HepG2 (cell line): ENCODE measurements around the gene NECTIN2. TPM values are rescaled to one million over a fixed set of nuclear protein-coding genes. Genes with fewer than 3 reads are reported as not detected.
A peak's percentile ranks its signal among the peaks of the same experiment; 100 is the strongest.

Source experiments
- AFF4 ChIP-seq: sonication (generic); formaldehyde crosslinking; IDR thresholded peaks from 2 replicates; pipeline ENCODE4 v1.4.0; 2020; ENCODE audit warnings: missing genetic modification reagents
- ARHGAP35 ChIP-seq: sonication (generic); formaldehyde crosslinking; IDR thresholded peaks from 2 replicates; pipeline ENCODE4 v1.9.0; 2022; ENCODE audit warnings: mild to moderate bottlenecking, inconsistent platforms, moderate library complexity, missing genetic modification reagents, borderline replicate concordance
- CREM ChIP-seq, 2 experiments: sonication (generic) in 1 of 2; formaldehyde crosslinking in 1 of 2; IDR thresholded peaks; 2 replicates each; pipeline versions ENCODE4 v1.4.0 to v1.6.1; 2016 to 2020; ENCODE audit warnings: antibody characterized with exemption in 1 of 2, mild to moderate bottlenecking in 1 of 2, missing genetic modification reagents in 1 of 2
- HNRNPL ChIP-seq: fragments of 200-400 bp; formaldehyde crosslinking; IDR thresholded peaks from 2 replicates; pipeline ENCODE4 v1.6.1; 2017; ENCODE audit warnings: mild to moderate bottlenecking, low read depth, low read length
- ISL2 ChIP-seq: sonication (generic); formaldehyde crosslinking; IDR thresholded peaks from 2 replicates; pipeline ENCODE4 v1.5.0; 2020; ENCODE audit warnings: missing genetic modification reagents
- KAT8 ChIP-seq: IDR thresholded peaks from 2 replicates; pipeline ENCODE4 v1.6.1; 2016; ENCODE audit warnings: missing genetic modification reagents, missing compliant biosample characterization
- NCOA2 ChIP-seq: sonication (generic); formaldehyde crosslinking; IDR thresholded peaks from 2 replicates; pipeline ENCODE4 v1.8.0; 2022; ENCODE audit warnings: inconsistent platforms
- SP5 ChIP-seq: IDR thresholded peaks from 2 replicates; pipeline ENCODE4 v1.6.1; 2016; ENCODE audit warnings: low read depth, borderline replicate concordance
- THAP9 ChIP-seq: sonication (generic); formaldehyde crosslinking; IDR thresholded peaks from 2 replicates; pipeline ENCODE4; 2020; ENCODE audit warnings: missing genetic modification reagents, mild to moderate bottlenecking, borderline replicate concordance
- ZKSCAN8 ChIP-seq: IDR thresholded peaks from 2 replicates; pipeline ENCODE4 v1.6.1; 2016; ENCODE audit warnings: borderline replicate concordance, missing genetic modification reagents, missing compliant biosample characterization
- ZNF484 ChIP-seq: sonication (generic); formaldehyde crosslinking; IDR thresholded peaks from 2 replicates; pipeline ENCODE4 v1.5.1; 2020; ENCODE audit warnings: mild to moderate bottlenecking, low read depth, missing genetic modification reagents, borderline replicate concordance
- ZNF552 ChIP-seq: sonication (generic); formaldehyde crosslinking; IDR thresholded peaks from 2 replicates; pipeline ENCODE4 v1.9.0; 2022; ENCODE audit warnings: missing genetic modification reagents, mild to moderate bottlenecking, borderline replicate concordance
- ZNF883 ChIP-seq: sonication (generic); formaldehyde crosslinking; IDR thresholded peaks from 2 replicates; pipeline ENCODE4 v1.5.1; 2020; ENCODE audit warnings: mild to moderate bottlenecking, missing genetic modification reagents; ENCODE audit errors: not compliant biosample characterization
- polyA plus RNA-seq, 8 experiments: library from polyadenylated mRNA; depleted of rRNA in 3 of 8; stranded (reverse) in 7 of 8; unstranded in 1 of 8; fragments of >200 nt; fragmentation: Illumina TruSeq in 4 of 8; extraction: Trizol in 4 of 8; gene quantifications; 2 replicates each; pipeline versions ENCODE4 v1.2.1 to v1.2.3, GENCODE V29; 2011 to 2016; ENCODE audit warnings: low read depth in 4 of 8, missing spikeins in 1 of 8, mixed read lengths in 1 of 8; ENCODE audit not compliant: insufficient read depth in 1 of 8
- total RNA-seq, 5 experiments: library from RNA; depleted of rRNA; stranded (reverse); fragments of >200 nt; fragmentation: Illumina TruSeq; extraction: Trizol; gene quantifications; 2 replicates each; pipeline ENCODE4 v1.2.3, GENCODE V29; 2016; ENCODE audit warnings: low read depth in 1 of 5
- TF ChIP-seq, protein P1 (sequence below): sonication (generic); formaldehyde crosslinking; IDR thresholded peaks from 2 replicates; pipeline ENCODE4 v1.8.0; 2022; ENCODE audit warnings: missing genetic modification reagents, mild to moderate bottlenecking, borderline replicate concordance
- TF ChIP-seq, protein P2 (sequence below): sonication (generic); formaldehyde crosslinking; IDR thresholded peaks from 2 replicates; pipeline ENCODE4 v1.5.0; 2020; ENCODE audit warnings: mild to moderate bottlenecking, missing genetic modification reagents, borderline replicate concordance
- TF ChIP-seq, protein P3 (sequence below): IDR thresholded peaks from 2 replicates; pipeline ENCODE4 v1.6.1; 2012; ENCODE audit warnings: inconsistent platforms

The NECTIN2 gene
- total and polyA plus RNA-seq, 2 of the 13 experiments (the other 11 are each of a cell fraction or from before 2014, with no cell fraction given) = 75.4 to 114 TPM

DNA sequence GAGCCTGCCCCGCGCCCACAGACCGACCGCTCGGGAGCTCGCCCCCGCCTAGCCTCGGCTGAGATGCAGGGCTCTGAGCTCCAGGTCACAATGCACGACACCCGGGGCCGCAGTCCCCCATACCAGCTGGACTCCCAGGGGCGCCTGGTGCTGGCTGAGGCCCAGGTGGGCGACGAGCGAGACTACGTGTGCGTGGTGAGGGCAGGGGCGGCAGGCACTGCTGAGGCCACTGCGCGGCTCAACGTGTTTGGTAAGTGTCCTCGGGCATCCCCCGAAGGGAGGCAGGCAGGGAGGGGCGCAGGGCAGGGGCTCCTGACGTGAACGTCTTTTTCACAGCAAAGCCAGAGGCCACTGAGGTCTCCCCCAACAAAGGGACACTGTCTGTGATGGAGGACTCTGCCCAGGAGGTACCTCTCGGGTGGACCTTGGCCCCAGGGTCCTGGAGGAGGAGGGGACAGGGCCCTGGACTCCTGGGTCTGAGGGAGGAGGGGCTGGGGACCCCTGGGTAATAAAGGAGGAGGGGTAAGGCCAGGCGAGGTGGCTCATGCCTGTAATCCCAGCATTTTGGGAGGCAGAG, 33.9 kb upstream of the NECTIN2 start (continued):
- TF ChIP-seq, protein P1, sequence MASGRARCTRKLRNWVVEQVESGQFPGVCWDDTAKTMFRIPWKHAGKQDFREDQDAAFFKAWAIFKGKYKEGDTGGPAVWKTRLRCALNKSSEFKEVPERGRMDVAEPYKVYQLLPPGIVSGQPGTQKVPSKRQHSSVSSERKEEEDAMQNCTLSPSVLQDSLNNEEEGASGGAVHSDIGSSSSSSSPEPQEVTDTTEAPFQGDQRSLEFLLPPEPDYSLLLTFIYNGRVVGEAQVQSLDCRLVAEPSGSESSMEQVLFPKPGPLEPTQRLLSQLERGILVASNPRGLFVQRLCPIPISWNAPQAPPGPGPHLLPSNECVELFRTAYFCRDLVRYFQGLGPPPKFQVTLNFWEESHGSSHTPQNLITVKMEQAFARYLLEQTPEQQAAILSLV (CRISPR knock-in tag) = 0 out of 2 replicates have a peak, but pooled peaks have one; percentile 39
- TF ChIP-seq ZNF883 = peak; percentile 25
- no peak for TF ChIP-seq KAT8 (CRISPR knock-in tag)
- TF ChIP-seq, protein P2, sequence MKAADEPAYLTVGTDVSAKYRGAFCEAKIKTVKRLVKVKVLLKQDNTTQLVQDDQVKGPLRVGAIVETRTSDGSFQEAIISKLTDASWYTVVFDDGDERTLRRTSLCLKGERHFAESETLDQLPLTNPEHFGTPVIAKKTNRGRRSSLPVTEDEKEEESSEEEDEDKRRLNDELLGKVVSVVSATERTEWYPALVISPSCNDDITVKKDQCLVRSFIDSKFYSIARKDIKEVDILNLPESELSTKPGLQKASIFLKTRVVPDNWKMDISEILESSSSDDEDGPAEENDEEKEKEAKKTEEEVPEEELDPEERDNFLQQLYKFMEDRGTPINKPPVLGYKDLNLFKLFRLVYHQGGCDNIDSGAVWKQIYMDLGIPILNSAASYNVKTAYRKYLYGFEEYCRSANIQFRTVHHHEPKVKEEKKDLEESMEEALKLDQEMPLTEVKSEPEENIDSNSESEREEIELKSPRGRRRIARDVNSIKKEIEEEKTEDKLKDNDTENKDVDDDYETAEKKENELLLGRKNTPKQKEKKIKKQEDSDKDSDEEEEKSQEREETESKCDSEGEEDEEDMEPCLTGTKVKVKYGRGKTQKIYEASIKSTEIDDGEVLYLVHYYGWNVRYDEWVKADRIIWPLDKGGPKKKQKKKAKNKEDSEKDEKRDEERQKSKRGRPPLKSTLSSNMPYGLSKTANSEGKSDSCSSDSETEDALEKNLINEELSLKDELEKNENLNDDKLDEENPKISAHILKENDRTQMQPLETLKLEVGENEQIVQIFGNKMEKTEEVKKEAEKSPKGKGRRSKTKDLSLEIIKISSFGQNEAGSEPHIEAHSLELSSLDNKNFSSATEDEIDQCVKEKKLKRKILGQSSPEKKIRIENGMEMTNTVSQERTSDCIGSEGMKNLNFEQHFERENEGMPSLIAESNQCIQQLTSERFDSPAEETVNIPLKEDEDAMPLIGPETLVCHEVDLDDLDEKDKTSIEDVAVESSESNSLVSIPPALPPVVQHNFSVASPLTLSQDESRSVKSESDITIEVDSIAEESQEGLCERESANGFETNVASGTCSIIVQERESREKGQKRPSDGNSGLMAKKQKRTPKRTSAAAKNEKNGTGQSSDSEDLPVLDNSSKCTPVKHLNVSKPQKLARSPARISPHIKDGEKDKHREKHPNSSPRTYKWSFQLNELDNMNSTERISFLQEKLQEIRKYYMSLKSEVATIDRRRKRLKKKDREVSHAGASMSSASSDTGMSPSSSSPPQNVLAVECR = peak; percentile 48; the same call in 1 of the 2 replicates
- peak; percentile 58; the same call in 1 of the 2 replicates for TF ChIP-seq CREM (IDR thresholded peaks at IDR 0.05)
- TF ChIP-seq CREM (CRISPR knock-in tag; IDR thresholded peaks at IDR 0.05) = no peak
- TF ChIP-seq ZNF552 (CRISPR knock-in tag) = 0 out of 2 replicates have a peak, but pooled peaks have one; percentile 24
- peak; percentile 53; the same call in 1 of the 2 replicates for TF ChIP-seq NCOA2
- TF ChIP-seq, protein P3, sequence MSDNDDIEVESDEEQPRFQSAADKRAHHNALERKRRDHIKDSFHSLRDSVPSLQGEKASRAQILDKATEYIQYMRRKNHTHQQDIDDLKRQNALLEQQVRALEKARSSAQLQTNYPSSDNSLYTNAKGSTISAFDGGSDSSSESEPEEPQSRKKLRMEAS = peak; percentile 63
- TF ChIP-seq ARHGAP35 (CRISPR knock-in tag) = no peak
- no peak for TF ChIP-seq ZNF484
- no peak for TF ChIP-seq AFF4
- TF ChIP-seq HNRNPL = peak; percentile 83
- TF ChIP-seq ZKSCAN8 (CRISPR knock-in tag) = 0 out of 2 replicates have a peak, but pooled peaks have one; percentile 41
- peak; percentile 12; the same call in 1 of the 2 replicates for TF ChIP-seq THAP9 (CRISPR knock-in tag)
- peak; percentile 75 for TF ChIP-seq SP5
- peak; percentile 31; the same call in 1 of the 2 replicates for TF ChIP-seq ISL2 (CRISPR knock-in tag)
